GM19239 (cell line): ENCODE measurements around the gene GPR176.

Experiments
- DNase-seq: peaks from one replicate; pipeline ENCODE4 v3.0.0; 2011; ENCODE audit warnings: low spot score; ENCODE audit not compliant: insufficient read length
- FAIRE-seq: peaks from 2 replicates; lab custom pipeline; 2011; peaks lifted over from hg19 to GRCh38; lab: Jason Lieb, UNC

Gene GPR176

GRCh38 chr15:39761006-39761405, 159.1 kb downstream of the GPR176 start:
- FAIRE-seq (no peak), DNase-seq (no peak)

GRCh38 chr15:39756806-39757522, 163.1 kb downstream of the GPR176 start:
- no peak for DNase-seq
- no peak for FAIRE-seq

DNA sequence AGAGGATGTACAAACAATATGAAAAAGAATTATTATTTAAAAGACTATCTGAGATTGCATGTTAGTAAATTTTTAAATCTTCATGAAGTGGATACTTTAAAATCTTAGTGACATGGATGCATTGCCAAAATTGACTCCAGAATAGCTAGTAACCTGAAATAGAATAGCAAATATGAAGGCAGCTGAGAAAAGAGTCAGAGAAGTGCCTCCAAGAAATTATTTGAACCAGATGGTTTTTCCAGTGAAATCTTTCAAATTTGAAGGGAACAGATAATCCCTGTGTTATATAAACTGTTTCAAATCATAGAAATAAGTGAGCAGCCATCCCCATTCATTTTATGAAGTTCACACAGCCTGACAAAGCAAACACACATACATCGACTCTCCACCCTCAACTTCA, 167.1 kb downstream of the GPR176 start:
- FAIRE-seq (no peak), DNase-seq (no peak)

DNA sequence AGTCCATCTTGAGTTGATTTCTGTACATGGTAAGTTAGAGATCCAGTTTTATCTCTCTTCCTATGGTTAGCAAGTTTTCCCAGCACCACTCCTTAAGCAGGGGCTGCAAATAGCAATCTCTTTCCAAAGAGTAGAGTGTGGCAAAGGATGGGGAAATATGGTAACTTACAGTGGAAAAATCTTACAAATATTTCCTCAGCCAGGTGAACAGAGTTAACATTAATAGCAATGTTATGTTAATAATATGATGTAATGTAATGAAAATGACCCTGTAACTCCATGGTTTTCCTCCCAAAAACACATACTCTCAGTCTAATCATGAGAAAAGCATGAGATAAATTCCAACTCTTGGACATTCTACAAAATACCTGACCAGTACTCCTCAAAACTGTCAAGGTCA, 167.8 kb downstream of the GPR176 start:
- FAIRE-seq = no peak

More for the DNA sequence above, 167.8 kb downstream of the GPR176 start:
- no peak for DNase-seq
